Measurements from ENCODE around the gene HMGA1.

The HMGA1 gene

GRCh38 chr6:34272013-34272926 is 35.6 kb downstream of the HMGA1 start:
- DNase-seq (ENCODE audit: low read depth, low spot score) = no peak
- TF ChIP-seq, protein P1, sequence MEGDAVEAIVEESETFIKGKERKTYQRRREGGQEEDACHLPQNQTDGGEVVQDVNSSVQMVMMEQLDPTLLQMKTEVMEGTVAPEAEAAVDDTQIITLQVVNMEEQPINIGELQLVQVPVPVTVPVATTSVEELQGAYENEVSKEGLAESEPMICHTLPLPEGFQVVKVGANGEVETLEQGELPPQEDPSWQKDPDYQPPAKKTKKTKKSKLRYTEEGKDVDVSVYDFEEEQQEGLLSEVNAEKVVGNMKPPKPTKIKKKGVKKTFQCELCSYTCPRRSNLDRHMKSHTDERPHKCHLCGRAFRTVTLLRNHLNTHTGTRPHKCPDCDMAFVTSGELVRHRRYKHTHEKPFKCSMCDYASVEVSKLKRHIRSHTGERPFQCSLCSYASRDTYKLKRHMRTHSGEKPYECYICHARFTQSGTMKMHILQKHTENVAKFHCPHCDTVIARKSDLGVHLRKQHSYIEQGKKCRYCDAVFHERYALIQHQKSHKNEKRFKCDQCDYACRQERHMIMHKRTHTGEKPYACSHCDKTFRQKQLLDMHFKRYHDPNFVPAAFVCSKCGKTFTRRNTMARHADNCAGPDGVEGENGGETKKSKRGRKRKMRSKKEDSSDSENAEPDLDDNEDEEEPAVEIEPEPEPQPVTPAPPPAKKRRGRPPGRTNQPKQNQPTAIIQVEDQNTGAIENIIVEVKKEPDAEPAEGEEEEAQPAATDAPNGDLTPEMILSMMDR (IDR thresholded peaks at IDR 0.05; ENCODE audit: low read depth, low read length) = no peak
- in situ Hi-C loops (cut with HindIII; ENCODE audit: low sequenced_read_pairs) = no loop called here
- no peak overlapping the region for H3K4me3 ChIP-seq (ENCODE audit: low read depth, low read length)

DNA sequence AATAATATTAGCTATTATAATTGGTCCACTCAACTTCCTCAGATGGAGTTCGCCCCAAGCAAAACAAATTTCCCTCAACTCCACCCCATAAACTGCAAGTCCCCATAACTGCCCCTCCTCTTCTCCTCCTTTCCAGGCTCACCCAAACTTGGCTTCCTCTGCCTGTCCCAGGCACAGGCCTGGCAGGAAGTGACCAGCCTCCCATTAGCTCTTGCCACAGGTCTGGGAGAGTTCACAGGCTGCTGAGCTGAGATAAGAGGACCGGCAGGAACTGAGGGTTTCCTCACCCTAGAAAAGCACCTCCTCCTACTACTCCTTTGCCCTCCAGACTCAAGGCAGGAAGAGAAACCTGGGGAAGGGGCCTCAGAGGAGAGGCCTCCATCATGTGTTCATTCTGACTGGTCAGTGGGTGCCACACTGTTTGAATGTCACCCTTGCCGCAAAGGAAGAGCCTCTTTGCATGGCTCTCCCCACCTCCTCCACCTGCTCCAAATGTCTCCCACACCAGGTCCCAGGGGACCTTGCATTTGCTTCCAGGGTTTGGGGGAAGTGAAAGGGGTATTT is 36.7 kb downstream of the HMGA1 start:
- H3K4me3 ChIP-seq (ENCODE audit: low read depth, low read length) = no peak overlapping the region
- TF ChIP-seq, protein P1 (IDR thresholded peaks at IDR 0.05; ENCODE audit: low read depth, low read length) = no peak
- in situ Hi-C loops (cut with HindIII; ENCODE audit: low sequenced_read_pairs) = no loop called here
- DNase-seq (ENCODE audit: low read depth, low spot score) = peak; percentile 5

DNA sequence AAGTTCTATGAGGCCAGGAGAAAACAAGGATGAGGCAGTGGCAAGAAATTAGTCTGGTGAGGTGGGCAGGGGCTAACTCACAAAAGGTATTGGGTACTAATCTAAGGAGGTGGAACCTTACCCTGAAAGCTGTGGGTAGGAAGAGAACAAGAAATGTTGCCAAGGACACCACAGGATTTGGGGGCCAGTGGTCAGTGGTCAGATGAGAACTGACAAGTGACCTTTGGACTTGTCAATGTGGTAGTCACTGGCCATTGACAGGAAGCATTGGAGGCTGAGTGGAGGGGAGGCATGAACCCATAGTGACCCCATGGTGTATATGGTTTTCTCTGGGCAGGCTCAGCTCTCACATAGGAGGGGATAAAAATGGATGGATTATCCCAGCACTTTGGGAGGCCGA is 37.5 kb downstream of the HMGA1 start:
- DNase-seq (ENCODE audit: low read depth, low spot score) = no peak
- TF ChIP-seq, protein P1 (IDR thresholded peaks at IDR 0.05; ENCODE audit: low read depth, low read length) = no peak
- H3K4me3 ChIP-seq (ENCODE audit: low read depth, low read length) = no peak overlapping the region

DNA sequence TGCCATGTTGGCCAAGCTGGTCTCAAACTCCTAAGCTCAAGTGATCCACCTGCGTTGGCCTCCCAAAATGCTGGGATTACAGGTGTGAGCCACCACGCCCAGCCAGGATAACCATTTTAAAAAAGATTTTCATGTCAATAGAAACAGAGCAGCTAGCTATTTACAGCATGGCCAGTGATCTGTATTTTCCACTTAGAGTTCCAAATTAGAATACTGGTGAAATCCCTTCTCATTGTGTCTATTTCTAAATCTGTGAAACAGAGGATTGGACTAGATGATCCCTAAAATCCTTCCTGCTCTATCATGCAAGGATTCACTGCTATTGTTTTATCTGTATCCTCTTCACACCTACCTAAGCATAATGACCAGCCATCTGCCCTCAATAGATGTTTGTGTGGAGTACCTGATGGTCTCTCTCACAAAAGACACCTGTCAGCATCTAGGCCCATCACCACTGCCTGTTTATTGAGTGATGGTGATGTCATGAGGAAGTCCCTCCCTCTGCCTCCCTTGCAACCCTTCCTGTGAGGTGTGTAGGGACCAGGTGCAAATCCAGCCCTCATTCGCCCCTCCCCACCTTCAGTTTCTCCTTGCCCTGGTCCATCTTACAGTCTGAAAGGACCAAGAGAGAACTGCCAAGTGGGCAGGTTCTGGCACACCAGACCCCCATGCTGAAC is 38.6 kb downstream of the HMGA1 start:
- H3K4me3 ChIP-seq (ENCODE audit: low read depth, low read length) = no peak overlapping the region
- in situ Hi-C loops (cut with HindIII; ENCODE audit: low sequenced_read_pairs) = no loop called here
- TF ChIP-seq, protein P1 (IDR thresholded peaks at IDR 0.05; ENCODE audit: low read depth, low read length) = no peak
- no peak for DNase-seq (ENCODE audit: low read depth, low spot score)

More for the DNA sequence above, 37.5 kb downstream of the HMGA1 start:
- in situ Hi-C loops (cut with HindIII; ENCODE audit: low sequenced_read_pairs) = no loop called here

DNA sequence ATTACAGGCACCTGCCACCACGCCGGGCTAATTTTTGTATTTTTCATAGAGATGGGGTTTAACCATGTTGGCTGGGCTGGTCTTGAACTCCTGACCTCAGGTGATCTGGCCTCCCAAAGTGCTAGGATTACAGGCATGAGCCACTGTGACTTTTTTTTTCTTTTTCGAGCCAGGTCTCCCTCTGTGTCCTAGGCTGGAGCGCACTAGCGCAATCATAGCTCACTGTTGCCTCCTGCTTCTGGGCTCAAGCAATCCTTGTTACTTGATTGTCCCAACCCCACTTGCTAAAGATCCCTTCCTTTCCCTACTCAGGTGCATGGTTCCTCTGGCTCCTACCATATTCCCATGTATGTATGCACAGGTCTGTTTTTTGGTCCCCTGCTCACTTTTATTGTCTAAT is 39.5 kb downstream of the HMGA1 start:
- in situ Hi-C loops (cut with HindIII; ENCODE audit: low sequenced_read_pairs) = no loop called here
- DNase-seq (ENCODE audit: low read depth, low spot score) = no peak

More for the DNA sequence above, 39.5 kb downstream of the HMGA1 start:
- H3K4me3 ChIP-seq (ENCODE audit: low read depth, low read length) = no peak overlapping the region
- TF ChIP-seq, protein P1 (IDR thresholded peaks at IDR 0.05; ENCODE audit: low read depth, low read length) = no peak

Data from astrocyte of the spinal cord (primary cell).